Body of pancreas (tissue), 4 donors: ENCODE results near the gene TCHP. TPM values are rescaled to one million over a fixed set of nuclear protein-coding genes. Genes with fewer than 3 reads are reported as not detected.

Experiments used
- ATAC-seq: fragments of 150-250 bp; one replicate; pipeline ENCODE4 v1.9.1; 2016
- DNase-seq, 4 donors: peaks; one replicate each; pipeline ENCODE4 v3.0.0-alpha.2; 2019
- H3K27ac ChIP-seq, 4 donors: fragments of 200-600 bp; sonication (generic); 1 replicate in 3 of 4; 2 replicates in 1 of 4; pipeline versions ENCODE4 v1.5.1 to v1.6.1; 2016 to 2019; ENCODE audit warnings: mild to moderate bottlenecking in 1 of 4, mixed read lengths in 1 of 4, moderate library complexity in 1 of 4
- H3K27me3 ChIP-seq, 2 donors: fragments of 200-600 bp; sonication (generic); one replicate each; pipeline ENCODE4 v1.6.0; 2016; ENCODE audit warnings: mild to moderate bottlenecking in 1 of 2
- H3K36me3 ChIP-seq, 2 donors: fragments of 200-600 bp; sonication (generic); replicated peaks in 1 of 2; 2 replicates each; pipeline ENCODE4 v1.5.1; 2016; ENCODE audit warnings: low read depth in 2 of 2; ENCODE audit not compliant: insufficient read depth in 1 of 2
- H3K4me1 ChIP-seq: fragments of 200-600 bp; sonication (generic); one replicate; pipeline ENCODE4 v1.6.0; 2016
- H3K4me3 ChIP-seq, 2 donors: fragments of 200-600 bp; sonication (generic); 1 replicate in 1 of 2; 2 replicates in 1 of 2; pipeline ENCODE4 v1.5.1; 2016 to 2019
- H3K9me3 ChIP-seq, 3 donors: fragments of 200-600 bp; sonication (generic); 1 replicate in 2 of 3; 2 replicates in 1 of 3; pipeline ENCODE4 v1.5.1; 2016
- CTCF ChIP-seq, 7 experiments: fragments of 450-650 bp in 4 of 7; fragments of 200-600 bp in 3 of 7; sonication (generic) in 3 of 7; IDR thresholded peaks; one replicate each; pipeline ENCODE4 v1.5.1; 2016 to 2019; ENCODE audit warnings: antibody characterized with exemption in 7 of 7
- POLR2A ChIP-seq, 3 donors: fragments of 450-650 bp; IDR thresholded peaks; one replicate each; pipeline ENCODE4 v1.6.1; 2016; ENCODE audit warnings: antibody characterized with exemption in 3 of 3, mild to moderate bottlenecking in 2 of 3
- WGBS, 2 donors: methylation state at CpG; one replicate each; pipeline ENCODE4 v1.1.5; 2017; 5-methylcytosine and 5-hydroxymethylcytosine counted together
- intact Hi-C: fragments of 100-400 bp; cut with DNase I; formaldehyde crosslinking; loops from one replicate; pipeline ENCODE4 v1.15.1; 2023
- total RNA-seq, 2 donors: library from RNA; depleted of rRNA; stranded (reverse); fragments of >200 nt; gene quantifications; one replicate each; pipeline ENCODE4 v1.1.0, GENCODE V29; 2016

TCHP gene
- total RNA-seq, 2 donors from 2014 or later: 29.3 to 72.2 TPM

GRCh38 chr12:109919456-109919855, 19.4 kb downstream of the TCHP start:
- no peaks in the 10 kb centered on the region for H3K9me3 ChIP-seq
- ATAC-seq (no peak), DNase-seq (no peak)
- H3K4me1 ChIP-seq: peaks cover 16% of the 10 kb centered on the region
- 70 to 81% methylated on average over 9 to 10 of the region's 10 CpGs for WGBS, 2 donors
- intact Hi-C loops: no loop called here
- no peak overlapping the region for H3K4me3 ChIP-seq
- TF ChIP-seq POLR2A (IDR thresholded peaks at IDR 0.05) (no peak), CTCF (IDR thresholded peaks at IDR 0.05) (no peak)
- no peaks in the 10 kb centered on the region for H3K27me3 ChIP-seq
- no peak overlapping the region for H3K27ac ChIP-seq
- H3K36me3 ChIP-seq: peaks cover 0 to 22% of the 10 kb centered on the region in 2 donors

DNA sequence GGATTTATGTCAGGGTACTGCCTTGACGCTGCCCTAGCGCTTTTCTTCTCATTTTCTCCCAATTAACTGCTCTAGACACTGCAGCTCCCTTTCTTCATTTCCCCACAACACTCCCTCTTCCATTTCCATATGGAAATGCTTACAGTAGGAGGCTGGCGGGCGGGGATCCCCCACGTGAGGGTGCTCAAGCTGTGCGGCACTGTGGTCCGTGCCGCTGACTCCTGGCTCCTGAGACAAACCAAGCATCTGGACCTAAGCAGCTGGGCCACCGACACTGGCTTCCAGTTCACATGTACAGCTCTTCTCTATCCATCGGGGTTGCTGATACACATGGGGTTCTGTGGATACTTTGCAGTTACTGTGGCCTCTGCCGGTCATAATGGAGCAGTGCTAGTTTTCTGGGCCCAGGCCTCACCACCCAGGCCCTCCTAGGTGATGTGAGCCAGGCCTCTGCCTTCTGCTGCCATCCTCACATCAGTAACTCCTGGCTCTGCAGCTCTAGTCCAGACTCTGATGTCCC, 20.2 kb downstream of the TCHP start:
- H3K9me3 ChIP-seq: no peaks in the 10 kb centered on the region
- intact Hi-C loops: loop anchor here (10.0 kb wide), 1 partner anchor 64 kb away; no protein-coding TSS in a partner anchor
- no peak for DNase-seq
- no peak for TF ChIP-seq CTCF (IDR thresholded peaks at IDR 0.05)
- TF ChIP-seq POLR2A (IDR thresholded peaks at IDR 0.05): no peak
- 92% methylated on average over 10 to 11 of the region's 11 CpGs for WGBS, 2 donors
- H3K4me3 ChIP-seq: no peak overlapping the region
- H3K27me3 ChIP-seq: no peaks in the 10 kb centered on the region
- no peak overlapping the region for H3K27ac ChIP-seq
- H3K4me1 ChIP-seq: peaks cover 8% of the 10 kb centered on the region
- ATAC-seq: no peak
- H3K36me3 ChIP-seq: peaks cover 0 to 20% of the 10 kb centered on the region in 2 donors

GRCh38 chr12:109921982-109922381, 21.9 kb downstream of the TCHP start:
- intact Hi-C loops: loop anchor here (10.0 kb wide), 1 partner anchor 63 kb away; no protein-coding TSS in a partner anchor
- DNase-seq (no peak), ATAC-seq (no peak)
- no peak overlapping the region for H3K4me3 ChIP-seq
- H3K27me3 ChIP-seq: no peaks in the 10 kb centered on the region
- TF ChIP-seq POLR2A (IDR thresholded peaks at IDR 0.05) (no peak), CTCF (IDR thresholded peaks at IDR 0.05) (no peak)
- no peaks in the 10 kb centered on the region for H3K9me3 ChIP-seq
- H3K36me3 ChIP-seq: peaks cover 0 to 12% of the 10 kb centered on the region in 2 donors
- H3K4me1 ChIP-seq: peaks cover 8% of the 10 kb centered on the region
- H3K27ac ChIP-seq: no peak overlapping the region
- WGBS, 2 donors: 81 to 86% methylated on average over 4 of the region's 4 CpGs

GRCh38 chr12:109923038-109923437, 23.0 kb downstream of the TCHP start:
- no peak overlapping the region for H3K4me3 ChIP-seq
- 86 to 90% methylated on average over 4 of the region's 5 CpGs for WGBS, 2 donors
- H3K27ac ChIP-seq: no peak overlapping the region
- H3K27me3 ChIP-seq: no peaks in the 10 kb centered on the region
- ATAC-seq (no peak), DNase-seq (no peak)
- no peaks in the 10 kb centered on the region for H3K9me3 ChIP-seq
- H3K4me1 ChIP-seq: peaks cover 13% of the 10 kb centered on the region
- H3K36me3 ChIP-seq: peaks cover 0 to 8% of the 10 kb centered on the region in 2 donors
- intact Hi-C loops: loop anchor here (10.0 kb wide), 1 partner anchor 62 kb away; no protein-coding TSS in a partner anchor
- TF ChIP-seq POLR2A (IDR thresholded peaks at IDR 0.05): no peak
- no peak for TF ChIP-seq CTCF (IDR thresholded peaks at IDR 0.05)
